IMR-90 (cell line): ENCODE results near the gene LZTS3. TPM values are rescaled to one million over a fixed set of nuclear protein-coding genes. Genes with fewer than 3 reads are reported as not detected.
"Not testable (repeated sequence)": the region's sequence is repeated elsewhere in the genome, so short reads cannot be mapped to it uniquely, and the experiment has no call there.

Experiments used
- ATAC-seq: fragments of 200-7000 bp; cut with Tn5 transposase; 2 replicates; pipeline ENCODE4 v1.9.1; 2020; ENCODE audit warnings: low read depth, mild to moderate bottlenecking, moderate library complexity
- BruUV-seq: library from RNA; stranded (reverse); fragments of 400-500 nt; replicated peaks from 2 replicates; lab custom pipeline; 2021; lab: Mats Ljungman, UMichigan
- CTCF ChIA-PET: fragments of 300-600 bp; formaldehyde crosslinking; extraction: SDS; loops from one replicate; lab custom pipeline; 2021; ENCODE audit warnings: antibody characterized with exemption; lab: Yijun Ruan, JAX
- POLR2A ChIA-PET: fragments of 300-600 bp; sonication (Branson Sonifier 250); formaldehyde crosslinking; loops from one replicate; lab custom pipeline; 2022; ENCODE audit warnings: antibody characterized with exemption; ENCODE audit not compliant: unreplicated experiment; lab: Charles Lee
- DNase-seq: peaks from one replicate; pipeline ENCODE4 v3.0.0; 2013
- H2AFZ ChIP-seq: replicated peaks from 2 replicates; pipeline ENCODE3; 2013; ENCODE audit warnings: low read length, mild to moderate bottlenecking; ENCODE audit not compliant: poor library complexity
- H2AK5ac ChIP-seq: 2 replicates; pipeline ENCODE4 v1.6.1; 2013; ENCODE audit warnings: low read depth, low read length, inconsistent platforms
- H2AK9ac ChIP-seq: replicated peaks from 2 replicates; pipeline ENCODE3; 2013; ENCODE audit warnings: mild to moderate bottlenecking, low read depth, low read length, moderate library complexity; ENCODE audit not compliant: poor library complexity
- H2BK120ac ChIP-seq: 2 replicates; pipeline ENCODE4 v1.6.1; 2013; ENCODE audit warnings: low read depth, low read length, inconsistent platforms
- H2BK15ac ChIP-seq: 3 replicates; pipeline ENCODE4 v1.6.1; 2013; ENCODE audit warnings: low read depth, low read length, inconsistent platforms
- H2BK20ac ChIP-seq: 2 replicates; pipeline ENCODE4 v1.6.1; 2013; ENCODE audit warnings: low read depth, mild to moderate bottlenecking, inconsistent platforms, low read length, moderate library complexity
- H2BK5ac ChIP-seq: 2 replicates; pipeline ENCODE4 v1.6.1; 2013; ENCODE audit warnings: mild to moderate bottlenecking, low read depth, low read length, inconsistent platforms; ENCODE audit not compliant: poor library complexity, severe bottlenecking
- H3K14ac ChIP-seq: replicated peaks from 2 replicates; pipeline ENCODE4 v1.6.1; 2013; ENCODE audit warnings: low read depth, low read length, inconsistent platforms
- H3K18ac ChIP-seq: 2 replicates; pipeline ENCODE4 v1.6.1; 2013; ENCODE audit warnings: low read depth, low read length, control low read depth
- H3K23ac ChIP-seq: 2 replicates; pipeline ENCODE4 v1.6.1; 2013; ENCODE audit warnings: low read depth, low read length, inconsistent platforms
- H3K27ac ChIP-seq: 2 replicates; pipeline ENCODE4 v1.5.1; 2013; ENCODE audit warnings: mild to moderate bottlenecking, control low read depth, low read length; ENCODE audit not compliant: insufficient read depth
- H3K27me3 ChIP-seq: 2 replicates; pipeline ENCODE4 v1.6.1; 2013; ENCODE audit warnings: low read length; ENCODE audit not compliant: control insufficient read depth, insufficient read depth
- H3K36me3 ChIP-seq: 2 replicates; pipeline ENCODE4 v1.6.1; 2013; ENCODE audit warnings: low read length, mixed read lengths; ENCODE audit not compliant: control insufficient read depth, insufficient read depth
- H3K4ac ChIP-seq: 2 replicates; pipeline ENCODE4 v1.6.1; 2013; ENCODE audit warnings: low read depth, low read length, inconsistent platforms
- H3K4me1 ChIP-seq: 2 replicates; pipeline ENCODE4 v1.6.1; 2013; ENCODE audit warnings: low read length, mixed read lengths; ENCODE audit not compliant: control insufficient read depth, insufficient read depth
- H3K4me2 ChIP-seq: 2 replicates; pipeline ENCODE4 v1.6.1; 2013; ENCODE audit warnings: low read depth, mild to moderate bottlenecking, control low read depth, low read length, moderate library complexity
- H3K4me3 ChIP-seq: 2 replicates; pipeline ENCODE4 v1.5.1; 2013; ENCODE audit warnings: low read depth, mild to moderate bottlenecking, control low read depth, low read length, moderate library complexity; ENCODE audit not compliant: insufficient read depth
- H3K56ac ChIP-seq: 2 replicates; pipeline ENCODE4 v1.6.1; 2013; ENCODE audit warnings: low read length, inconsistent platforms; ENCODE audit not compliant: insufficient read depth; ENCODE audit errors: extremely low read depth
- H3K79me1 ChIP-seq, 2 experiments: 2 replicates each; pipeline ENCODE4 v1.6.1; 2013; ENCODE audit warnings: low read length in 2 of 2, inconsistent platforms in 1 of 2, low read depth in 1 of 2
- H3K9ac ChIP-seq: 2 replicates; pipeline ENCODE4 v1.6.1; 2013; ENCODE audit warnings: low read depth, low read length, control low read depth
- H3K9me1 ChIP-seq: 2 replicates; pipeline ENCODE4 v1.6.1; 2013; ENCODE audit warnings: low read length, inconsistent platforms; ENCODE audit not compliant: insufficient read depth
- H3K9me3 ChIP-seq: 2 replicates; pipeline ENCODE4 v1.6.1; 2013; ENCODE audit warnings: low read length; ENCODE audit not compliant: control insufficient read depth, insufficient read depth
- H4K20me1 ChIP-seq: 2 replicates; pipeline ENCODE4 v1.6.1; 2013; ENCODE audit warnings: low read length, inconsistent platforms; ENCODE audit not compliant: insufficient read depth
- H4K5ac ChIP-seq: 2 replicates; pipeline ENCODE4 v1.6.1; 2013; ENCODE audit warnings: mild to moderate bottlenecking, low read depth, low read length, control low read depth
- H4K8ac ChIP-seq, 2 experiments: 2 replicates each; pipeline ENCODE4 v1.6.1; 2013; ENCODE audit warnings: low read depth in 2 of 2, low read length in 2 of 2, control low read depth in 1 of 2, inconsistent platforms in 1 of 2
- H4K91ac ChIP-seq: 2 replicates; pipeline ENCODE4 v1.6.1; 2013; ENCODE audit warnings: low read depth, low read length, inconsistent platforms; ENCODE audit not compliant: insufficient read depth
- CEBPB ChIP-seq: IDR thresholded peaks from 2 replicates; pipeline ENCODE4 v1.6.1; 2012; ENCODE audit warnings: low read depth, low read length, improper control_type of control experiment
- FOS ChIP-seq: fragments of 150-350 bp; IDR thresholded peaks from 2 replicates; pipeline ENCODE4 v1.6.1; 2016; ENCODE audit warnings: low read depth, low read length
- MAZ ChIP-seq: IDR thresholded peaks from 2 replicates; pipeline ENCODE4 v1.6.1; 2012; ENCODE audit warnings: low read depth, mild to moderate bottlenecking, low read length, improper control_type of control experiment, moderate library complexity, borderline replicate concordance
- RAD21 ChIP-seq: IDR thresholded peaks from 2 replicates; pipeline ENCODE4 v1.6.1; 2012; ENCODE audit warnings: low read length, improper control_type of control experiment
- RCOR1 ChIP-seq: IDR thresholded peaks from 2 replicates; pipeline ENCODE4 v1.6.1; 2012; ENCODE audit warnings: mild to moderate bottlenecking, low read length, improper control_type of control experiment; ENCODE audit not compliant: insufficient replicate concordance
- RFX5 ChIP-seq: IDR thresholded peaks from 2 replicates; pipeline ENCODE4 v1.8.0; 2012; ENCODE audit warnings: low read depth, mild to moderate bottlenecking, low read length, moderate library complexity
- SMC3 ChIP-seq: fragments of 150-350 bp; IDR thresholded peaks from 2 replicates; pipeline ENCODE4 v1.6.1; 2016; ENCODE audit warnings: low read depth, mild to moderate bottlenecking, antibody characterized with exemption, low read length, moderate library complexity
- WGBS, 2 experiments: methylation state at CpG; one replicate each; pipeline versions ENCODE4 v1.1.5 to v1.1.7; 2013; ENCODE audit warnings: missing lambda C conversion rate in 2 of 2; ENCODE audit not compliant: insufficient read length in 1 of 2; ENCODE audit errors: extremely low coverage in 2 of 2; 5-methylcytosine and 5-hydroxymethylcytosine counted together
- dilution Hi-C: fragments of 300-500 bp; cut with HindIII; formaldehyde crosslinking; loops from one replicate; pipeline ENCODE4 v1.14.3; 2018; ENCODE audit warnings: low sequenced_read_pairs; ENCODE audit not compliant: unreplicated experiment
- in situ Hi-C: fragments of 300-500 bp; cut with MboI; formaldehyde crosslinking; loops from 3 replicates; pipeline ENCODE4 v1.14.3; 2019; ENCODE audit warnings: low sequenced_read_pairs, inconsistent platforms, mixed read lengths
- intact Hi-C: fragments of 100-400 bp; cut with micrococcal nuclease; formaldehyde crosslinking; loops from 2 replicates; pipeline ENCODE4 v1.10.0; 2022
- polyA plus RNA-seq, 3 experiments: library from polyadenylated mRNA; depleted of rRNA; stranded (reverse); fragments of >200 nt; gene quantifications; 2 replicates each; pipeline ENCODE4 v1.2.3, GENCODE V29; 2012; ENCODE audit warnings: low replicate concordance in 1 of 3
- total RNA-seq: library from RNA; depleted of rRNA; stranded (reverse); fragments of >200 nt; gene quantifications from 2 replicates; pipeline ENCODE4 v1.2.3, GENCODE V29; 2012
- TF ChIP-seq, protein P1 (sequence below): fragments of 150-350 bp; IDR thresholded peaks from 2 replicates; pipeline ENCODE4 v1.6.1; 2017; ENCODE audit warnings: mild to moderate bottlenecking, antibody characterized with exemption, low read length, low read depth

Gene LZTS3
- total and polyA plus RNA-seq, 2 of the 4 experiments (the other 2 are of a cell fraction) = 1.4 to 3.2 TPM

DNA sequence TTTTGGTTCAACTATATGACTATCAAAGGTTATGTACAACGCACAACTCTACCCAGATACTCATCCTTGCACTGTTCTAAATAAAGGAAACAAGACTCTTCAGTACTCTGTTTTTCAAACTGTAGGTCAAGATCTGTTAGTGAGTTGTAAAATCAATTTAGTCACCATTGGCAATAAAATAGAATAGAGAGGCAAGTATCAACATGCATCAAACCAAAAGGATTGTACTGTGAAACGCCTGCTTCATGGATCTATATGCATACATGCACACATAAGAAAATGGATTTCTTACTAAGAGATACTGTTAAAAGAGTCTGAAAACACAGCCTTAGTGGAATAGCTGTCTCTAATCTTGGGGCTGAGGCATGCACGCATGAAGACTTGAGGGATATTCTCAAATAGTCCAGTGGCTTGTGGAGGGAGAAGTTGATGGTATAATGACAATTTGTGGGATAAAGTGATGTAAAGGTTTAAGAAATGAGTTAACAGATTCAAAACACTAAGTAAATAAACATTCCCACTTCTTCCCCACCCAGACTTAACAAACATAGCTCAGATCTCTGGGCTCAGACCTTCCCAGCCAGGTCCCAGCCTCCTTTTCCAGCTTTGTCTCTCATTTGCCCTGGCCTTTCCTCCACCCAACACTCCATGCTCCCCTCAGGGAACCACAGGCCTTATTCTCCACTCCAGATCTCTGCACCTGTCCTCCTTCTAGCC is 10.7 kb upstream of the LZTS3 start:
- BruUV-seq = no TSS peak
- Histone ChIP-seq H4K20me1 (no peaks in the 10 kb centered on the region), H3K14ac (no peak overlapping the region), H2AK9ac (no peak overlapping the region), H2BK20ac (no peak overlapping the region), H3K36me3 (no peaks in the 10 kb centered on the region), H3K4me1 (0 out of 2 replicates have a peak, but pooled peaks cover 2% of the 10 kb centered on the region), H3K23ac (no peak overlapping the region), H4K5ac (no peak overlapping the region), H2BK120ac (no peak overlapping the region), H2AK5ac (no peak overlapping the region), H3K56ac (no peak overlapping the region), H2AFZ (no peak overlapping the region), H3K27ac (no peak overlapping the region), H3K18ac (no peak overlapping the region), H3K27me3 (no peaks in the 10 kb centered on the region), H3K9me1 (no peaks in the 10 kb centered on the region), H2BK5ac (no peak overlapping the region), H3K4ac (no peak overlapping the region), H2BK15ac (no peak overlapping the region), H3K9me3 (no peaks in the 10 kb centered on the region), H3K79me1 (no peaks in the 10 kb centered on the region), H3K4me2 (no peak overlapping the region), H4K91ac (no peak overlapping the region), H3K4me3 (no peak overlapping the region), H4K8ac (no peak overlapping the region), H3K9ac (no peak overlapping the region)
- TF ChIP-seq FOS (no peak), RFX5 (no peak), CEBPB (no peak), MAZ (no peak), SMC3 (no peak), RAD21 (no peak), RCOR1 (no peak)
- TF ChIP-seq, protein P1, sequence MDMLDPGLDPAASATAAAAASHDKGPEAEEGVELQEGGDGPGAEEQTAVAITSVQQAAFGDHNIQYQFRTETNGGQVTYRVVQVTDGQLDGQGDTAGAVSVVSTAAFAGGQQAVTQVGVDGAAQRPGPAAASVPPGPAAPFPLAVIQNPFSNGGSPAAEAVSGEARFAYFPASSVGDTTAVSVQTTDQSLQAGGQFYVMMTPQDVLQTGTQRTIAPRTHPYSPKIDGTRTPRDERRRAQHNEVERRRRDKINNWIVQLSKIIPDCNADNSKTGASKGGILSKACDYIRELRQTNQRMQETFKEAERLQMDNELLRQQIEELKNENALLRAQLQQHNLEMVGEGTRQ = no peak
- ATAC-seq = no peak
- in situ Hi-C loops = no loop called here
- intact Hi-C loops = no loop called here
- DNase-seq = no peak
- ChIA-PET CTCF (no interaction called here), POLR2A (interaction anchor here (0.5 kb wide), 1 partner anchor 132 kb away, joined by 3 read pairs; no protein-coding TSS in a partner anchor)
- dilution Hi-C loops = no loop called here
- WGBS, 2 experiments = 100% methylated on average over 1 of the region's 3 CpGs; no CpG with 5 or more reads in 1 of the 2 experiments

DNA sequence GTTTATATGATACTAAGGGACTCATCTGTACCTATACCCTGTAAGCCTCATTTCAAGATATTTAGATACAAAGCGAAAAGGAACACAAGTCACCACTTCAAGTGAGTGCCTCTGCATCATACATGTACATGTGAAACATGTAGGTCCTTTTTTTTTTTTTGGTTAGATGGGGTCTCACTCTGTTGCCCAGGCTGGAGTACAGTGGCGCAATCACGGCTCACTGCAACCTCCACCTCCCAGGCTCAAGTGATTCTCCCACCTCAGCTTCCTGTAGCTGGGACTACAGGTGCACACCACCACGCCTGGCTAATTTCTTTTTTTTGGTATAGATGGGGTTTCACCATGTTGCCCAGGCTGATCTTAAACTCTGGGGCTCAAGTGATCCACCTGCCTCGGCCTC is 9.1 kb upstream of the LZTS3 start:
- H3K4me1 ChIP-seq, H3K27me3 ChIP-seq, H3K56ac ChIP-seq, H3K4ac ChIP-seq, intact Hi-C loops, H3K4me2 ChIP-seq, dilution Hi-C loops, H3K79me1 ChIP-seq, H4K20me1 ChIP-seq, H2BK20ac ChIP-seq, BruUV-seq, POLR2A ChIA-PET, H4K8ac ChIP-seq, H3K23ac ChIP-seq, H4K5ac ChIP-seq, H3K9me1 ChIP-seq, ATAC-seq, H2AK9ac ChIP-seq, H3K36me3 ChIP-seq, DNase-seq, H2BK15ac ChIP-seq, H2AK5ac ChIP-seq, H3K14ac ChIP-seq, H3K4me3 ChIP-seq, H4K91ac ChIP-seq, H3K9ac ChIP-seq, H2BK5ac ChIP-seq, H2BK120ac ChIP-seq, in situ Hi-C loops, CTCF ChIA-PET, H2AFZ ChIP-seq, H3K9me3 ChIP-seq, H3K27ac ChIP-seq, H3K18ac ChIP-seq: not testable (repeated sequence)
- 100% methylated on average over 1 of the region's 5 CpGs; no CpG with 5 or more reads in 1 of the 2 experiments for WGBS, 2 experiments
